Measurements from ENCODE around the gene BSPRY.

GRCh38 chr9:113391917-113392316, 42.6 kb downstream of the BSPRY start:
- TF ChIP-seq CEBPB (IDR thresholded peaks at IDR 0.05) (no peak), EP300 (IDR thresholded peaks at IDR 0.05; ENCODE audit: borderline replicate concordance) (no peak), REST (IDR thresholded peaks at IDR 0.05; ENCODE audit: low read depth) (no peak), EGR1 (IDR thresholded peaks at IDR 0.05) (no peak), USF1 (IDR thresholded peaks at IDR 0.05) (no peak), TEAD4 (IDR thresholded peaks at IDR 0.05) (no peak), TCF12 (IDR thresholded peaks at IDR 0.05; ENCODE audit: low read depth) (no peak), YY1 (IDR thresholded peaks at IDR 0.05; ENCODE audit: low read depth) (no peak), TAF1 (IDR thresholded peaks at IDR 0.05; ENCODE audit: low read depth) (no peak), RAD21 (IDR thresholded peaks at IDR 0.05; ENCODE audit: low read depth) (no peak)
- TF ChIP-seq, protein P1, sequence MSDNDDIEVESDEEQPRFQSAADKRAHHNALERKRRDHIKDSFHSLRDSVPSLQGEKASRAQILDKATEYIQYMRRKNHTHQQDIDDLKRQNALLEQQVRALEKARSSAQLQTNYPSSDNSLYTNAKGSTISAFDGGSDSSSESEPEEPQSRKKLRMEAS (IDR thresholded peaks at IDR 0.05), result no peak
